Upper lobe of left lung (tissue), 4 donors: ENCODE measurements around the gene HSPA13.

Experiments
- CTCF ChIP-seq, 6 experiments: fragments of 450-650 bp in 4 of 6; fragments of 200-600 bp in 2 of 6; sonication (generic) in 2 of 6; IDR thresholded peaks; one replicate each; pipeline ENCODE4 v1.5.1; 2016 to 2019; ENCODE audit warnings: antibody characterized with exemption in 6 of 6
- EP300 ChIP-seq, 4 donors: sonication (generic); formaldehyde crosslinking; IDR thresholded peaks; one replicate each; pipeline ENCODE4 v1.5.1; 2017; ENCODE audit warnings: antibody characterized with exemption in 4 of 4, control low read depth in 2 of 4
- POLR2A ChIP-seq, 4 donors: fragments of 450-650 bp; IDR thresholded peaks; one replicate each; pipeline ENCODE4 v1.5.1; 2016 to 2017; ENCODE audit warnings: antibody characterized with exemption in 4 of 4, mild to moderate bottlenecking in 2 of 4
- POLR2AphosphoS5 ChIP-seq, 2 donors: sonication (generic); formaldehyde crosslinking; IDR thresholded peaks; one replicate each; pipeline ENCODE4 v1.5.1; 2017; ENCODE audit warnings: antibody characterized with exemption in 2 of 2

GRCh38 chr21:14401217-14401616 is 18.3 kb upstream of the HSPA13 start:
- TF ChIP-seq CTCF (IDR thresholded peaks at IDR 0.05), result no peak
- TF ChIP-seq POLR2A (IDR thresholded peaks at IDR 0.05), result no peak
- TF ChIP-seq EP300 (IDR thresholded peaks at IDR 0.05), result no peak
- TF ChIP-seq POLR2AphosphoS5 (IDR thresholded peaks at IDR 0.05), result no peak
